Measurements from ENCODE around the gene PLS1. TPM values are rescaled to one million over a fixed set of nuclear protein-coding genes. Genes with fewer than 3 reads are reported as not detected.
"Not testable (repeated sequence)": the region's sequence is repeated elsewhere in the genome, so short reads cannot be mapped to it uniquely, and the experiment has no call there.

The PLS1 gene
- total RNA-seq, 1 donor from 2014 or later, result 21.8 TPM

- no peaks in the 10 kb centered on the region for H3K27me3 ChIP-seq (ENCODE audit: control insufficient read depth, insufficient read depth, low read length)
- no peak for DNase-seq (ENCODE audit: low read depth)
- H3K4me3 ChIP-seq (ENCODE audit: low read depth, low read length), result no peak overlapping the region
- no peaks in the 10 kb centered on the region for H3K36me3 ChIP-seq (ENCODE audit: control insufficient read depth, insufficient read depth, low read length)
- TF ChIP-seq CTCF (IDR thresholded peaks at IDR 0.05; ENCODE audit: insufficient read depth, low read length, poor library complexity, severe bottlenecking), result no peak
Observed at GRCh38 chr3:142566096-142566495, 30.1 kb upstream of the PLS1 start.

DNA sequence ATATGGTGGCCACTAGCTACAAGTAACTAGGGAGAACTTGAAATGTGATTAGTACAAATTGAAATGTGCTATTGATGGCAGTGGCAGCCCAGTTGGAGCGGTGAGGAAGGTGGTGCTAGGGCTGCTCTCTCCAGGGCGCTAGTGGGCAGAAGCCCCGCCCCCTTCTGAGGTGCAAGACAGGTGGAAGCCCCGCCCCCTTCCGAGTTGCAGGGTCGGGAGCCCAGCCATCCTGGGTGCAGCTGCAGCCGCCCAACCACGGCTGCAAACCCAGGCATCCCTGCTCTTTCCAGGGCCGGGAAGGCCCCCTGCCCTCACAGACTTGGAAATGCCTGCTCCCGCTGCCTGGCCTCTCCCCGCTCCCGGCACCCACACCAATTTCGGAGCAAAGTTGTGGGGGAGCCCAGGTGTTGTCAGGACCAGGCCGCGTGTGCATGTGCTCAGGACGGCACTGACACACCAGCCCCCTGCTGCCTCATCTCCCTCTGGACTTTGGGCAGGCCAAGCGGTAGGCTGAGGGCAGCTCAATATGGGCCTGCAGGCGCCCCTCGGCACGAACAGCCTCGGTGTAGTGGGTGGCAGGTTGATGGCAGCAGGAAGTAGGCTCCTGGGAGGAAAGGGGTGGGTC, 27.7 kb upstream of the PLS1 start:
- Histone ChIP-seq H3K36me3 (ENCODE audit: control insufficient read depth, insufficient read depth, low read length) (no peaks in the 10 kb centered on the region), H3K4me3 (ENCODE audit: low read depth, low read length) (no peak overlapping the region), H3K27me3 (ENCODE audit: control insufficient read depth, insufficient read depth, low read length) (no peaks in the 10 kb centered on the region)
- DNase-seq (ENCODE audit: low read depth), result no peak
- no peak for TF ChIP-seq CTCF (IDR thresholded peaks at IDR 0.05; ENCODE audit: insufficient read depth, low read length, poor library complexity, severe bottlenecking)

- not testable (repeated sequence) for H3K4me3 ChIP-seq (ENCODE audit: low read depth, low read length); H3K27me3 ChIP-seq (ENCODE audit: control insufficient read depth, insufficient read depth, low read length); DNase-seq (ENCODE audit: low read depth); H3K36me3 ChIP-seq (ENCODE audit: control insufficient read depth, insufficient read depth, low read length)
Observed at GRCh38 chr3:142569422-142569821, 26.8 kb upstream of the PLS1 start.

DNA sequence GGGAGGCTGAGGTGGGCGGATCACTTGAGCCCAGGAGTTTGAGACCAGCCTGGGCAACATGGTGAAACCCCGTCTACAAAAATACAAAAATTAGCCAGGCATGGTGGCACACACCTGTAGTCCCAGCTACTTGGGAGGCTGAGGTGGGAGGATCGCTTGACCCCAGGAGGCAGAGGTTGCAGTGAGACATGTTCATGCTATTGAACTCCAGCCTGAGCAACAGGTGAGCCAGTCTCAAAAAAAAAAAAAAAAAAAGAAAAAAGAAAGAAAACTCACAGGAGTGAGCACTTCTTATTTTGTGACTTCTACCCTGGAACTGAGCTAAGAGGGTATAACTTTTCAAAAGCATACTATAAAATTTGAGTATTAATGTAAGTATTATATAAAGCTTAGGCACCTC, 22.0 kb upstream of the PLS1 start:
- not testable (repeated sequence) for DNase-seq (ENCODE audit: low read depth); H3K27me3 ChIP-seq (ENCODE audit: control insufficient read depth, insufficient read depth, low read length); H3K36me3 ChIP-seq (ENCODE audit: control insufficient read depth, insufficient read depth, low read length); H3K4me3 ChIP-seq (ENCODE audit: low read depth, low read length)

DNA sequence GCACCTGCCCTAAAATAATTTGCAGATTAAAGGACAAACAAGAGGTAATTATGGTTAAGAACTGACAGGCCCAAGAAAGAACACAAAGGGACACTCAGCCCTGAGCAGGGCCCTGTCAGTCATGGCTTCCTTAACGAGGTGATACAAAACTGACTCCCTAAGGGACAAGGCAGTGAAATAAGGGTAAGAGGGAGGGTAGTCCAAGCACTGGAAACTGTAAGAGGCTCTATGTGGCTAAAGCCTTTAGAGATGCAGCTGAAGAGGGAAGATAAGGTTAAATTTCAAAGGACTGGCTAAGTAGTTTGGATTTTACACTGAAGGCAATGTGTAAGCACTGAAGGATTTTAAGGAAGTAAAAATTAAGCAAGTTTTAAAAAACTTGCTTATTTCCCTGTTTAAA, 21.5 kb upstream of the PLS1 start:
- TF ChIP-seq CTCF (IDR thresholded peaks at IDR 0.05; ENCODE audit: insufficient read depth, low read length, poor library complexity, severe bottlenecking), result no peak
- no peak for DNase-seq (ENCODE audit: low read depth)
- H3K27me3 ChIP-seq (ENCODE audit: control insufficient read depth, insufficient read depth, low read length), result no peaks in the 10 kb centered on the region
- no peaks in the 10 kb centered on the region for H3K36me3 ChIP-seq (ENCODE audit: control insufficient read depth, insufficient read depth, low read length)
- H3K4me3 ChIP-seq (ENCODE audit: low read depth, low read length), result no peak overlapping the region

DNA sequence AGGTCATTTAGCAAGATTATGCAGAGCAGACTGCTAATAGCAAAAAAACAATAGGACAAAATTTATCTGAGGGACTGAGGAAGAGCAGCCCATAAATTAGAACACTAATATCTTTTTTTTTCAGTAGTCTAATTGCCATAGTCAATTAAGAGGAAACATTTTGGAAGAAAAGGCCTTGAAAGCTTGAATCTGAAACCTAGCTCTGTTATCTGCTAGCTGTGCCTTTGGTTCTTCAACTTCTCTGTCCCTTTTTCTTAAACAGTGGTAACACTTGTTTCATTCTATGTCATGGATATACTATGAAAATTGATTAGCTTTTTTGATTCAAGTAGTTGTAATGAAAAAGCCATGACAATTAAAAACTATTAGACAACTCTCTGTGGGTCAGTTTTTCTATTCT, 19.4 kb upstream of the PLS1 start:
- no peak for DNase-seq (ENCODE audit: low read depth)
- TF ChIP-seq CTCF (IDR thresholded peaks at IDR 0.05; ENCODE audit: insufficient read depth, low read length, poor library complexity, severe bottlenecking), result no peak
- H3K27me3 ChIP-seq (ENCODE audit: control insufficient read depth, insufficient read depth, low read length), result no peaks in the 10 kb centered on the region
- H3K4me3 ChIP-seq (ENCODE audit: low read depth, low read length), result no peak overlapping the region
- no peaks in the 10 kb centered on the region for H3K36me3 ChIP-seq (ENCODE audit: control insufficient read depth, insufficient read depth, low read length)

GRCh38 chr3:142577696-142578328, 18.4 kb upstream of the PLS1 start:
- DNase-seq (ENCODE audit: low read depth), result no peak

More at GRCh38 chr3:142577696-142578328, 18.4 kb upstream of the PLS1 start:
- Histone ChIP-seq H3K4me3 (ENCODE audit: low read depth, low read length) (peak overlapping the region; percentile 88), H3K27me3 (ENCODE audit: control insufficient read depth, insufficient read depth, low read length) (no peaks in the 10 kb centered on the region), H3K36me3 (ENCODE audit: control insufficient read depth, insufficient read depth, low read length) (no peaks in the 10 kb centered on the region)
- TF ChIP-seq CTCF (IDR thresholded peaks at IDR 0.05; ENCODE audit: insufficient read depth, low read length, poor library complexity, severe bottlenecking), result no peak

Data from kidney epithelial cell (primary cell).